H54 (cell line): ENCODE data around the gene NHLRC4.

Experiments used
- DNase-seq: peaks from one replicate; pipeline ENCODE4 v3.0.0; 2011; ENCODE audit warnings: low spot score, mixed read lengths; ENCODE audit not compliant: insufficient read length
- FAIRE-seq: peaks from 3 replicates; lab custom pipeline; 2011; peaks lifted over from hg19 to GRCh38; lab: Jason Lieb, UNC
- POLR2A ChIP-seq: IDR thresholded peaks from 2 replicates; pipeline ENCODE4 v1.6.1; 2011; ENCODE audit warnings: low read depth, mild to moderate bottlenecking, low read length

The NHLRC4 gene

GRCh38 chr16:574021-574760, 7.4 kb downstream of the NHLRC4 start:
- FAIRE-seq, result no peak

GRCh38 chr16:575354-576196, 8.8 kb downstream of the NHLRC4 start:
- DNase-seq (no peak), FAIRE-seq (no peak)
- TF ChIP-seq POLR2A, result no peak

More at GRCh38 chr16:574021-574760, 7.4 kb downstream of the NHLRC4 start:
- TF ChIP-seq POLR2A, result no peak
- no peak for DNase-seq

GRCh38 chr16:576197-576822, 9.5 kb downstream of the NHLRC4 start:
- no peak for TF ChIP-seq POLR2A
- no peak for DNase-seq
- FAIRE-seq, result no peak

- TF ChIP-seq POLR2A, result no peak
- DNase-seq (no peak), FAIRE-seq (no peak)
Measured at GRCh38 chr16:576823-577201, 10.0 kb downstream of the NHLRC4 start.

- FAIRE-seq (no peak), DNase-seq (no peak)
- TF ChIP-seq POLR2A, result no peak
Measured at GRCh38 chr16:577796-578195, 11.0 kb downstream of the NHLRC4 start.

GRCh38 chr16:578232-578869, 11.5 kb downstream of the NHLRC4 start:
- DNase-seq (no peak), FAIRE-seq (no peak)
- TF ChIP-seq POLR2A, result no peak

- no peak for DNase-seq
- TF ChIP-seq POLR2A, result no peak
- FAIRE-seq, result no peak
Measured at GRCh38 chr16:578870-579405, 12.1 kb downstream of the NHLRC4 start.

- DNase-seq (no peak), FAIRE-seq (no peak)
- no peak for TF ChIP-seq POLR2A
Measured at GRCh38 chr16:580141-580945, 13.5 kb downstream of the NHLRC4 start.

- TF ChIP-seq POLR2A, result no peak
- DNase-seq (no peak), FAIRE-seq (no peak)
Measured at GRCh38 chr16:580946-581498, 14.2 kb downstream of the NHLRC4 start.

- FAIRE-seq (no peak), DNase-seq (no peak)
- TF ChIP-seq POLR2A, result no peak
Measured at GRCh38 chr16:582218-582613, 15.4 kb downstream of the NHLRC4 start.

GRCh38 chr16:582614-583331, 16.0 kb downstream of the NHLRC4 start:
- FAIRE-seq (no peak), DNase-seq (no peak)
- no peak for TF ChIP-seq POLR2A

GRCh38 chr16:583470-583814, 16.6 kb downstream of the NHLRC4 start:
- TF ChIP-seq POLR2A, result no peak
- DNase-seq (no peak), FAIRE-seq (no peak)
